Activated CD4-positive, alpha-beta T cell treated with anti-CD3 and anti-CD28 coated beads, Interleukin-2, amount 50 U/mL, for 4 hours (primary cell): ENCODE data around the gene CHST4.
A peak's percentile ranks its signal among the peaks of the same experiment; 100 is the strongest.
"Not testable (repeated sequence)": the region's sequence is repeated elsewhere in the genome, so short reads cannot be mapped to it uniquely, and the experiment has no call there.

Experiments used
- DNase-seq, 2 experiments: peaks; one replicate each; pipeline ENCODE4 v3.0.0-alpha.2; 2020

Gene CHST4

GRCh38 chr16:71526111-71526631, at the start of gene CHST4:
Gene CHST4, plus strand, starts transcription at chr16:71526426. Its CDS starts 10,252 bp downstream, at chr16:71536678.
- no peak for DNase-seq

GRCh38 chr16:71476457-71477124, 49.6 kb upstream of the CHST4 start:
- no peak for DNase-seq

- DNase-seq = no peak
Observed at GRCh38 chr16:71479420-71479819, 46.8 kb upstream of the CHST4 start.

GRCh38 chr16:71480956-71481355, 45.3 kb upstream of the CHST4 start:
- no peak for DNase-seq

GRCh38 chr16:71482569-71482968, 43.7 kb upstream of the CHST4 start:
- no peak for DNase-seq

GRCh38 chr16:71484006-71484893, 42.0 kb upstream of the CHST4 start:
- peak; percentile 62 to 68 for DNase-seq

GRCh38 chr16:71489122-71489521, 37.1 kb upstream of the CHST4 start, which contains the start of gene ZNF19:
Gene ZNF19, minus strand, starts transcription at chr16:71489324. Its CDS starts 7,210 bp downstream, at chr16:71482114.
- DNase-seq = no peak

GRCh38 chr16:71490361-71490760, 35.9 kb upstream of the CHST4 start:
- no peak for DNase-seq

GRCh38 chr16:71491054-71491453, 35.2 kb upstream of the CHST4 start:
- no peak for DNase-seq

GRCh38 chr16:71492786-71493185, 33.4 kb upstream of the CHST4 start:
- no peak for DNase-seq

- no peak for DNase-seq
Observed at GRCh38 chr16:71493213-71493612, 33.0 kb upstream of the CHST4 start.

GRCh38 chr16:71498031-71498430, 28.2 kb upstream of the CHST4 start:
- no peak for DNase-seq

GRCh38 chr16:71499775-71500364, 26.4 kb upstream of the CHST4 start:
- DNase-seq = peak; percentile 23 to 25

- no peak for DNase-seq
Observed at GRCh38 chr16:71500964-71501363, 25.3 kb upstream of the CHST4 start.

GRCh38 chr16:71501547-71501946, 24.7 kb upstream of the CHST4 start:
- no peak for DNase-seq

GRCh38 chr16:71504051-71504450, 22.2 kb upstream of the CHST4 start:
- not testable (repeated sequence) for DNase-seq

- no peak for DNase-seq
Observed at GRCh38 chr16:71504901-71505300, 21.3 kb upstream of the CHST4 start.

- DNase-seq = no peak
Observed at GRCh38 chr16:71507061-71507460, 19.2 kb upstream of the CHST4 start.

- DNase-seq = no peak
Observed at GRCh38 chr16:71513302-71513701, 12.9 kb upstream of the CHST4 start.

GRCh38 chr16:71514476-71514875, 11.8 kb upstream of the CHST4 start:
- no peak for DNase-seq

- DNase-seq = no peak
Observed at GRCh38 chr16:71515026-71515425, 11.2 kb upstream of the CHST4 start.

- DNase-seq = no peak
Observed at GRCh38 chr16:71520550-71520949, 5.7 kb upstream of the CHST4 start.
